Measurements from ENCODE around the gene DNAJC5. TPM values are rescaled to one million over a fixed set of nuclear protein-coding genes. Genes with fewer than 3 reads are reported as not detected.
"Not testable (repeated sequence)": the region's sequence is repeated elsewhere in the genome, so short reads cannot be mapped to it uniquely, and the experiment has no call there.

DNAJC5 gene
- total and polyA plus RNA-seq, 4 donors: 25.1 to 64.5 (median 37.3) TPM

GRCh38 chr20:63968928-63969760 is 74.2 kb downstream of the DNAJC5 start:
- H3K4me1 ChIP-seq (ENCODE audit: control insufficient read depth in 5 of 5, insufficient read depth in 5 of 5, low read length in 5 of 5): peaks cover 0 to 11% (median 5%) of the 10 kb centered on the region in 5 donors
- H3K9me3 ChIP-seq (ENCODE audit: control insufficient read depth in 4 of 4, insufficient read depth in 3 of 4, low read length in 3 of 4): peaks cover 0 to 8% (median 0%) of the 10 kb centered on the region in 4 donors
- H3K27ac ChIP-seq (ENCODE audit: low read depth in 1 of 2, low read length in 1 of 2): peak overlapping the region; percentile 56 to 68
- no peaks in the 10 kb centered on the region for H3K27me3 ChIP-seq (ENCODE audit: control insufficient read depth in 3 of 3, insufficient read depth in 3 of 3, low read length in 2 of 3)
- DNase-seq: peak in 2 of 3 donors; percentile 39 to 53
- ATAC-seq (ENCODE audit: insufficient read depth, low FRiP score): no peak
- TF ChIP-seq CTCF (IDR thresholded peaks at IDR 0.05; ENCODE audit: control extremely low read depth, extremely low read depth): no peak
- H3K4me3 ChIP-seq: peak overlapping the region; percentile 62
- H3K9ac ChIP-seq (ENCODE audit: insufficient read depth in 1 of 2, low read length in 2 of 2): peak overlapping the region; percentile 11 to 55
- H3K36me3 ChIP-seq (ENCODE audit: control insufficient read depth in 4 of 4, insufficient read depth in 4 of 4, low read length in 4 of 4): peaks cover 0 to 32% (median 18%) of the 10 kb centered on the region in 4 donors
- 0 to 1% methylated on average over 38 to 70 of the region's 70 CpGs for WGBS, 2 donors

- H3K27ac ChIP-seq (ENCODE audit: low read depth in 1 of 2, low read length in 1 of 2): peak within 1 kb of the TSS; percentile 56 to 68
- no peak for TF ChIP-seq CTCF (IDR thresholded peaks at IDR 0.05; ENCODE audit: control extremely low read depth, extremely low read depth)
- 4 to 8% methylated on average over 29 to 62 of the region's 73 CpGs for WGBS, 2 donors
- peak within 1 kb of the TSS; percentile 62 for H3K4me3 ChIP-seq
- H3K9me3 ChIP-seq (ENCODE audit: control insufficient read depth in 4 of 4, insufficient read depth in 3 of 4, low read length in 3 of 4): peaks cover 0 to 8% (median 0%) of the 10 kb centered on the region in 4 donors
- H3K9ac ChIP-seq (ENCODE audit: insufficient read depth in 1 of 2, low read length in 2 of 2): peak within 1 kb of the TSS; percentile 42 to 55
- peaks cover 0 to 27% (median 16%) of the 10 kb centered on the region in 4 donors for H3K36me3 ChIP-seq (ENCODE audit: control insufficient read depth in 4 of 4, insufficient read depth in 4 of 4, low read length in 4 of 4)
- no peaks in the 10 kb centered on the region for H3K27me3 ChIP-seq (ENCODE audit: control insufficient read depth in 3 of 3, insufficient read depth in 3 of 3, low read length in 2 of 3)
- peak; percentile 47 for ATAC-seq (ENCODE audit: insufficient read depth, low FRiP score)
- peak; percentile 72 to 87 (median 82) for DNase-seq
- H3K4me1 ChIP-seq (ENCODE audit: control insufficient read depth in 5 of 5, insufficient read depth in 5 of 5, low read length in 5 of 5): peaks cover 0 to 11% (median 5%) of the 10 kb centered on the region in 5 donors
Measured at GRCh38 chr20:63969838-63970713, 75.2 kb downstream of the DNAJC5 start, which contains the start of gene ZNF512B. Gene ZNF512B, minus strand, starts transcription at chr20:63969930. Its CDS starts 1,980 bp downstream, at chr20:63967950.

GRCh38 chr20:63970714-63971431 is 75.9 kb downstream of the DNAJC5 start:
- peaks cover 0 to 26% (median 16%) of the 10 kb centered on the region in 4 donors for H3K36me3 ChIP-seq (ENCODE audit: control insufficient read depth in 4 of 4, insufficient read depth in 4 of 4, low read length in 4 of 4)
- WGBS, 2 donors: 88 to 92% methylated on average over 5 of the region's 5 CpGs
- ATAC-seq (ENCODE audit: insufficient read depth, low FRiP score) (no peak), DNase-seq (no peak)
- H3K27me3 ChIP-seq (ENCODE audit: control insufficient read depth in 3 of 3, insufficient read depth in 3 of 3, low read length in 2 of 3): no peaks in the 10 kb centered on the region
- no peak overlapping the region for H3K27ac ChIP-seq (ENCODE audit: low read depth in 1 of 2, low read length in 1 of 2)
- H3K4me1 ChIP-seq (ENCODE audit: control insufficient read depth in 5 of 5, insufficient read depth in 5 of 5, low read length in 5 of 5): peaks cover 0 to 11% (median 5%) of the 10 kb centered on the region in 5 donors
- no peak overlapping the region for H3K4me3 ChIP-seq
- peaks cover 0 to 8% (median 0%) of the 10 kb centered on the region in 4 donors for H3K9me3 ChIP-seq (ENCODE audit: control insufficient read depth in 4 of 4, insufficient read depth in 3 of 4, low read length in 3 of 4)
- H3K9ac ChIP-seq (ENCODE audit: insufficient read depth in 1 of 2, low read length in 2 of 2): no peak overlapping the region
- no peak for TF ChIP-seq CTCF (IDR thresholded peaks at IDR 0.05; ENCODE audit: control extremely low read depth, extremely low read depth)

GRCh38 chr20:63971960-63972311 is 77.0 kb downstream of the DNAJC5 start:
- not testable (repeated sequence) for ATAC-seq (ENCODE audit: insufficient read depth, low FRiP score); H3K27me3 ChIP-seq (ENCODE audit: control insufficient read depth in 3 of 3, insufficient read depth in 3 of 3, low read length in 2 of 3); H3K9me3 ChIP-seq (ENCODE audit: control insufficient read depth in 4 of 4, insufficient read depth in 3 of 4, low read length in 3 of 4); H3K4me3 ChIP-seq; H3K9ac ChIP-seq (ENCODE audit: insufficient read depth in 1 of 2, low read length in 2 of 2); DNase-seq; H3K27ac ChIP-seq (ENCODE audit: low read depth in 1 of 2, low read length in 1 of 2)
- peaks cover 0 to 11% (median 5%) of the 10 kb centered on the region in 5 donors for H3K4me1 ChIP-seq (ENCODE audit: control insufficient read depth in 5 of 5, insufficient read depth in 5 of 5, low read length in 5 of 5)
- WGBS, 2 donors: 68 to 79% methylated on average over 10 of the region's 10 CpGs
- H3K36me3 ChIP-seq (ENCODE audit: control insufficient read depth in 4 of 4, insufficient read depth in 4 of 4, low read length in 4 of 4): peaks cover 0 to 16% (median 6%) of the 10 kb centered on the region in 4 donors
